Measurements from ENCODE around the gene ALDH8A1.

Gene ALDH8A1

GRCh38 chr6:134949927-134950326, at the start of gene ALDH8A1:
Gene ALDH8A1 (minus strand): TSS chr6:134950101. CDS start chr6:134950053, 48 bp downstream.
- H3K36me3 ChIP-seq (ENCODE audit: control insufficient read depth, insufficient read depth, low read length) = no peaks in the 10 kb centered on the region
- no peaks in the 10 kb centered on the region for H3K4me1 ChIP-seq (ENCODE audit: control insufficient read depth, insufficient read depth, low read length)
- H3K4me3 ChIP-seq (ENCODE audit: low read depth, low read length) = no peak within 1 kb of the TSS
- H3K27me3 ChIP-seq (ENCODE audit: control insufficient read depth, insufficient read depth, low read length) = no peaks in the 10 kb centered on the region
- no peaks in the 10 kb centered on the region for H3K9me3 ChIP-seq (ENCODE audit: control insufficient read depth, insufficient read depth, low read length)
- no peak within 1 kb of the TSS for H3K9ac ChIP-seq (ENCODE audit: low read depth, low read length)

GRCh38 chr6:134999107-134999506, 49.2 kb upstream of the ALDH8A1 start:
- no peak overlapping the region for H3K9ac ChIP-seq (ENCODE audit: low read depth, low read length)
- H3K9me3 ChIP-seq (ENCODE audit: control insufficient read depth, insufficient read depth, low read length) = no peaks in the 10 kb centered on the region
- H3K4me1 ChIP-seq (ENCODE audit: control insufficient read depth, insufficient read depth, low read length) = no peaks in the 10 kb centered on the region
- H3K36me3 ChIP-seq (ENCODE audit: control insufficient read depth, insufficient read depth, low read length) = no peaks in the 10 kb centered on the region
- H3K4me3 ChIP-seq (ENCODE audit: low read depth, low read length) = no peak overlapping the region
- H3K27me3 ChIP-seq (ENCODE audit: control insufficient read depth, insufficient read depth, low read length) = no peaks in the 10 kb centered on the region

- Histone ChIP-seq H3K9me3 (ENCODE audit: control insufficient read depth, insufficient read depth, low read length) (no peaks in the 10 kb centered on the region), H3K4me3 (ENCODE audit: low read depth, low read length) (no peak overlapping the region), H3K9ac (ENCODE audit: low read depth, low read length) (no peak overlapping the region), H3K36me3 (ENCODE audit: control insufficient read depth, insufficient read depth, low read length) (no peaks in the 10 kb centered on the region), H3K27me3 (ENCODE audit: control insufficient read depth, insufficient read depth, low read length) (no peaks in the 10 kb centered on the region), H3K4me1 (ENCODE audit: control insufficient read depth, insufficient read depth, low read length) (no peaks in the 10 kb centered on the region)
Observed at GRCh38 chr6:134997133-134997995, 47.5 kb upstream of the ALDH8A1 start.

- no peak overlapping the region for H3K4me3 ChIP-seq (ENCODE audit: low read depth, low read length)
- no peaks in the 10 kb centered on the region for H3K36me3 ChIP-seq (ENCODE audit: control insufficient read depth, insufficient read depth, low read length)
- H3K9ac ChIP-seq (ENCODE audit: low read depth, low read length) = no peak overlapping the region
- no peaks in the 10 kb centered on the region for H3K9me3 ChIP-seq (ENCODE audit: control insufficient read depth, insufficient read depth, low read length)
- no peaks in the 10 kb centered on the region for H3K27me3 ChIP-seq (ENCODE audit: control insufficient read depth, insufficient read depth, low read length)
- no peaks in the 10 kb centered on the region for H3K4me1 ChIP-seq (ENCODE audit: control insufficient read depth, insufficient read depth, low read length)
Observed at GRCh38 chr6:134995536-134995935, 45.6 kb upstream of the ALDH8A1 start.

- Histone ChIP-seq H3K27me3 (ENCODE audit: control insufficient read depth, insufficient read depth, low read length) (no peaks in the 10 kb centered on the region), H3K4me3 (ENCODE audit: low read depth, low read length) (no peak overlapping the region), H3K9ac (ENCODE audit: low read depth, low read length) (no peak overlapping the region), H3K9me3 (ENCODE audit: control insufficient read depth, insufficient read depth, low read length) (no peaks in the 10 kb centered on the region), H3K36me3 (ENCODE audit: control insufficient read depth, insufficient read depth, low read length) (no peaks in the 10 kb centered on the region), H3K4me1 (ENCODE audit: control insufficient read depth, insufficient read depth, low read length) (no peaks in the 10 kb centered on the region)
Observed at GRCh38 chr6:134994431-134994830, 44.5 kb upstream of the ALDH8A1 start.

- Histone ChIP-seq H3K36me3 (ENCODE audit: control insufficient read depth, insufficient read depth, low read length) (no peaks in the 10 kb centered on the region), H3K27me3 (ENCODE audit: control insufficient read depth, insufficient read depth, low read length) (no peaks in the 10 kb centered on the region), H3K4me3 (ENCODE audit: low read depth, low read length) (no peak overlapping the region), H3K9ac (ENCODE audit: low read depth, low read length) (no peak overlapping the region), H3K9me3 (ENCODE audit: control insufficient read depth, insufficient read depth, low read length) (no peaks in the 10 kb centered on the region), H3K4me1 (ENCODE audit: control insufficient read depth, insufficient read depth, low read length) (no peaks in the 10 kb centered on the region)
Observed at GRCh38 chr6:134992155-134992554, 42.3 kb upstream of the ALDH8A1 start.

GRCh38 chr6:134990262-134990661, 40.4 kb upstream of the ALDH8A1 start:
- H3K27me3 ChIP-seq (ENCODE audit: control insufficient read depth, insufficient read depth, low read length) = no peaks in the 10 kb centered on the region
- H3K36me3 ChIP-seq (ENCODE audit: control insufficient read depth, insufficient read depth, low read length) = no peaks in the 10 kb centered on the region
- no peak overlapping the region for H3K9ac ChIP-seq (ENCODE audit: low read depth, low read length)
- H3K4me1 ChIP-seq (ENCODE audit: control insufficient read depth, insufficient read depth, low read length) = no peaks in the 10 kb centered on the region
- H3K4me3 ChIP-seq (ENCODE audit: low read depth, low read length) = no peak overlapping the region
- H3K9me3 ChIP-seq (ENCODE audit: control insufficient read depth, insufficient read depth, low read length) = no peaks in the 10 kb centered on the region

GRCh38 chr6:134984821-134985220, 34.9 kb upstream of the ALDH8A1 start:
- H3K9me3 ChIP-seq (ENCODE audit: control insufficient read depth, insufficient read depth, low read length) = no peaks in the 10 kb centered on the region
- no peak overlapping the region for H3K4me3 ChIP-seq (ENCODE audit: low read depth, low read length)
- no peaks in the 10 kb centered on the region for H3K27me3 ChIP-seq (ENCODE audit: control insufficient read depth, insufficient read depth, low read length)
- no peaks in the 10 kb centered on the region for H3K4me1 ChIP-seq (ENCODE audit: control insufficient read depth, insufficient read depth, low read length)
- H3K36me3 ChIP-seq (ENCODE audit: control insufficient read depth, insufficient read depth, low read length) = peaks cover 3% of the 10 kb centered on the region
- no peak overlapping the region for H3K9ac ChIP-seq (ENCODE audit: low read depth, low read length)

GRCh38 chr6:134983823-134984222, 33.9 kb upstream of the ALDH8A1 start:
- H3K9ac ChIP-seq (ENCODE audit: low read depth, low read length) = no peak overlapping the region
- peaks cover 3% of the 10 kb centered on the region for H3K36me3 ChIP-seq (ENCODE audit: control insufficient read depth, insufficient read depth, low read length)
- H3K9me3 ChIP-seq (ENCODE audit: control insufficient read depth, insufficient read depth, low read length) = no peaks in the 10 kb centered on the region
- no peaks in the 10 kb centered on the region for H3K4me1 ChIP-seq (ENCODE audit: control insufficient read depth, insufficient read depth, low read length)
- no peaks in the 10 kb centered on the region for H3K27me3 ChIP-seq (ENCODE audit: control insufficient read depth, insufficient read depth, low read length)
- no peak overlapping the region for H3K4me3 ChIP-seq (ENCODE audit: low read depth, low read length)

- no peak overlapping the region for H3K9ac ChIP-seq (ENCODE audit: low read depth, low read length)
- H3K4me3 ChIP-seq (ENCODE audit: low read depth, low read length) = no peak overlapping the region
- H3K9me3 ChIP-seq (ENCODE audit: control insufficient read depth, insufficient read depth, low read length) = no peaks in the 10 kb centered on the region
- no peaks in the 10 kb centered on the region for H3K4me1 ChIP-seq (ENCODE audit: control insufficient read depth, insufficient read depth, low read length)
- H3K27me3 ChIP-seq (ENCODE audit: control insufficient read depth, insufficient read depth, low read length) = no peaks in the 10 kb centered on the region
- peaks cover 3% of the 10 kb centered on the region for H3K36me3 ChIP-seq (ENCODE audit: control insufficient read depth, insufficient read depth, low read length)
Observed at GRCh38 chr6:134982161-134982560, 32.3 kb upstream of the ALDH8A1 start.

- H3K9ac ChIP-seq (ENCODE audit: low read depth, low read length) = no peak overlapping the region
- H3K4me3 ChIP-seq (ENCODE audit: low read depth, low read length) = no peak overlapping the region
- H3K27me3 ChIP-seq (ENCODE audit: control insufficient read depth, insufficient read depth, low read length) = no peaks in the 10 kb centered on the region
- no peaks in the 10 kb centered on the region for H3K4me1 ChIP-seq (ENCODE audit: control insufficient read depth, insufficient read depth, low read length)
- H3K36me3 ChIP-seq (ENCODE audit: control insufficient read depth, insufficient read depth, low read length) = peaks cover 3% of the 10 kb centered on the region
- H3K9me3 ChIP-seq (ENCODE audit: control insufficient read depth, insufficient read depth, low read length) = no peaks in the 10 kb centered on the region
Observed at GRCh38 chr6:134980846-134981245, 30.9 kb upstream of the ALDH8A1 start.

- Histone ChIP-seq H3K27me3 (ENCODE audit: control insufficient read depth, insufficient read depth, low read length) (no peaks in the 10 kb centered on the region), H3K4me1 (ENCODE audit: control insufficient read depth, insufficient read depth, low read length) (no peaks in the 10 kb centered on the region), H3K36me3 (ENCODE audit: control insufficient read depth, insufficient read depth, low read length) (peaks cover 3% of the 10 kb centered on the region), H3K9ac (ENCODE audit: low read depth, low read length) (no peak overlapping the region), H3K4me3 (ENCODE audit: low read depth, low read length) (no peak overlapping the region), H3K9me3 (ENCODE audit: control insufficient read depth, insufficient read depth, low read length) (no peaks in the 10 kb centered on the region)
Observed at GRCh38 chr6:134979142-134979541, 29.2 kb upstream of the ALDH8A1 start.

All from iPS-15b (cell line).